ENCODE data around the gene STK11IP.

- TF ChIP-seq CEBPB (tag; IDR thresholded peaks at IDR 0.05) (no peak), CTCF (IDR thresholded peaks at IDR 0.05 in 2 of 3, conservative IDR thresholded peaks at IDR 0.05 in 1 of 3; ENCODE audit: insufficient read depth in 2 of 3, low read depth in 1 of 3, low read length in 3 of 3) (no peak), SRF (CRISPR knock-in tag; IDR thresholded peaks at IDR 0.05) (no peak), MYC (IDR thresholded peaks at IDR 0.05; ENCODE audit: low read depth, low read length) (no peak), MYC (CRISPR knock-in tag; IDR thresholded peaks at IDR 0.05; ENCODE audit: borderline replicate concordance, low read depth) (no peak), HMGN3 (IDR thresholded peaks at IDR 0.05; ENCODE audit: borderline replicate concordance, extremely low read depth, insufficient read length, low read depth, low read length) (no peak)
Observed at GRCh38 chr2:219570924-219571310, 26.7 kb upstream of the STK11IP start.

All from K562 (cell line).